WTC11 (cell line): ENCODE measurements around the gene E2F4. TPM values are rescaled to one million over a fixed set of nuclear protein-coding genes. Genes with fewer than 3 reads are reported as not detected.

Experiments used
- ATAC-seq: fragments of 200-7000 bp; cut with Tn5 transposase; 2 replicates; pipeline ENCODE4 v1.10.0; 2021; ENCODE audit warnings: mild to moderate bottlenecking, moderate library complexity
- CTCF ChIA-PET: fragments of 300-600 bp; sonication (Branson Sonifier 250); formaldehyde crosslinking; loops from one replicate; lab custom pipeline; 2021; ENCODE audit warnings: antibody characterized with exemption; lab: Charles Lee
- POLR2A ChIA-PET: fragments of 350-600 bp; sonication (Branson Sonifier 250); formaldehyde crosslinking; loops from one replicate; lab custom pipeline; 2021; ENCODE audit warnings: antibody characterized with exemption; lab: Charles Lee
- DNase-seq: peaks from one replicate; pipeline ENCODE4 v3.0.0; 2021; ENCODE audit warnings: low spot score
- H3K27ac Mint-ChIP-seq: 2 replicates; pipeline ENCODE4 v1.8.0; 2021; ENCODE audit warnings: mixed read lengths
- H3K27me3 Mint-ChIP-seq: 2 replicates; pipeline ENCODE4 v1.8.0; 2021; ENCODE audit warnings: low read depth, mild to moderate bottlenecking, moderate library complexity, mixed read lengths
- H3K36me3 Mint-ChIP-seq: 2 replicates; pipeline ENCODE4 v1.8.0; 2021; ENCODE audit warnings: mixed read lengths
- H3K4me1 Mint-ChIP-seq: 2 replicates; pipeline ENCODE4 v1.8.0; 2022; ENCODE audit warnings: mixed read lengths
- H3K4me3 Mint-ChIP-seq: 2 replicates; pipeline ENCODE4 v1.8.0; 2021; ENCODE audit warnings: mild to moderate bottlenecking, moderate library complexity, mixed read lengths
- H3K9me3 Mint-ChIP-seq: 2 replicates; pipeline ENCODE4 v1.8.0; 2021; ENCODE audit warnings: mixed read lengths
- ARID4B ChIP-seq: sonication (generic); formaldehyde crosslinking; IDR thresholded peaks from 2 replicates; pipeline ENCODE4 v1.8.0; 2023; ENCODE audit warnings: missing genetic modification reagents, mild to moderate bottlenecking, borderline replicate concordance
- ATF3 ChIP-seq: sonication (generic); formaldehyde crosslinking; conservative IDR thresholded peaks from 2 replicates; pipeline ENCODE4 v1.8.1; 2022; ENCODE audit warnings: mild to moderate bottlenecking, missing genetic modification reagents
- CTCF ChIP-seq: fragments of 200-600 bp; IDR thresholded peaks from 2 replicates; pipeline ENCODE4 v1.8.0; 2022; ENCODE audit warnings: antibody characterized with exemption
- ERG ChIP-seq: fragments of 250-450 bp; sonication (Bioruptor Pico); IDR thresholded peaks from 2 replicates; pipeline ENCODE4 v1.8.0; 2021; ENCODE audit warnings: mild to moderate bottlenecking
- HMGXB4 ChIP-seq: sonication (generic); formaldehyde crosslinking; IDR thresholded peaks from 2 replicates; pipeline ENCODE4 v1.8.1; 2023; ENCODE audit warnings: mild to moderate bottlenecking, moderate library complexity, missing genetic modification reagents
- MAX ChIP-seq: sonication (generic); formaldehyde crosslinking; IDR thresholded peaks from 2 replicates; pipeline ENCODE4 v1.8.0; 2022; ENCODE audit warnings: mild to moderate bottlenecking, missing genetic modification reagents
- SP1 ChIP-seq: sonication (generic); formaldehyde crosslinking; conservative IDR thresholded peaks from 2 replicates; pipeline ENCODE4 v1.8.1; 2022; ENCODE audit warnings: missing genetic modification reagents
- STAT6 ChIP-seq: sonication (generic); formaldehyde crosslinking; conservative IDR thresholded peaks from 2 replicates; pipeline ENCODE4 v1.8.1; 2023; ENCODE audit warnings: mild to moderate bottlenecking, low read depth, missing genetic modification reagents, moderate library complexity
- ZNF671 ChIP-seq: fragments of 250-450 bp; sonication (Bioruptor Pico); IDR thresholded peaks from 2 replicates; pipeline ENCODE4 v1.8.0; 2021; ENCODE audit warnings: mild to moderate bottlenecking
- ZSCAN18 ChIP-seq: fragments of 250-450 bp; sonication (Bioruptor Pico); IDR thresholded peaks from 2 replicates; pipeline ENCODE4 v2.1.2; 2022; ENCODE audit warnings: mild to moderate bottlenecking, moderate library complexity
- total RNA-seq: library from RNA; stranded (reverse); gene quantifications from 3 replicates; pipeline ENCODE4 v1.2.3, GENCODE V29; 2021

E2F4 gene
- total RNA-seq, 1 experiment from 2014 or later, result 85.0 TPM

GRCh38 chr16:67169011-67169451 is 22.9 kb upstream of the E2F4 start:
- no peak for TF ChIP-seq ERG (CRISPR knock-in tag)
- 0 out of 2 replicates have a peak, but pooled peaks have one; percentile 35 for TF ChIP-seq ARID4B (CRISPR knock-in tag)
- CTCF ChIA-PET, result interaction anchor here (0.6 to 15.6 kb wide), 31 partner anchors 9 to 505 kb away, joined by 3 to 386 read pairs (median 3); partner anchors contain the start of genes B3GNT9, CES3, ELMO3 and EXOC3L1
- Mint-ChIP-seq H3K27me3 (peaks cover 94% of the 10 kb centered on the region), H3K9me3 (no peaks in the 10 kb centered on the region), H3K27ac (no peak overlapping the region), H3K36me3 (no peaks in the 10 kb centered on the region), H3K4me1 (peaks cover 48% of the 10 kb centered on the region), H3K4me3 (peak overlapping the region; percentile 85)
- ATAC-seq (peak; percentile 2; the same call in 1 of the 2 replicates), DNase-seq (peak; percentile 51)
- POLR2A ChIA-PET, result interaction anchor here (0.9 to 2.5 kb wide), 5 partner anchors 9 to 29 kb away, joined by 3 to 9 read pairs (median 5); partner anchors contain the start of genes FBXL8 and TRADD

- H3K9me3 Mint-ChIP-seq, result no peaks in the 10 kb centered on the region
- H3K27ac Mint-ChIP-seq, result no peak overlapping the region; the same call in 1 of the 2 replicates
- H3K27me3 Mint-ChIP-seq, result peaks cover 95% of the 10 kb centered on the region
- ChIA-PET CTCF (interaction anchor here (0.5 to 15.6 kb wide), 35 partner anchors 8 to 351 kb away, joined by 3 to 386 read pairs (median 5); partner anchors contain the start of genes B3GNT9, CES3, ELMO3 and EXOC3L1), POLR2A (interaction anchor here (1.0 to 2.5 kb wide), 6 partner anchors 9 to 29 kb away, joined by 3 to 9 read pairs (median 6); partner anchors contain the start of genes B3GNT9, FBXL8 and TRADD)
- H3K36me3 Mint-ChIP-seq, result no peaks in the 10 kb centered on the region
- peak; percentile 83 for TF ChIP-seq CTCF
- TF ChIP-seq HMGXB4 (CRISPR knock-in tag), result peak; percentile 41; the same call in 1 of the 2 replicates
- no peak for TF ChIP-seq MAX (CRISPR knock-in tag)
- ATAC-seq (peak; percentile 45), DNase-seq (peak; percentile 93)
- H3K4me3 Mint-ChIP-seq, result peak overlapping the region; percentile 85
- H3K4me1 Mint-ChIP-seq, result peaks cover 46% of the 10 kb centered on the region
Observed at GRCh38 chr16:67169642-67170167, 22.2 kb upstream of the E2F4 start.

- H3K4me1 Mint-ChIP-seq, result peaks cover 41% of the 10 kb centered on the region
- DNase-seq (peak; percentile 82), ATAC-seq (peak; percentile 33)
- CTCF ChIA-PET, result interaction anchor here (0.6 to 15.6 kb wide), 32 partner anchors 8 to 297 kb away, joined by 3 to 386 read pairs (median 5); partner anchors contain the start of genes B3GNT9, CES3, ELMO3 and EXOC3L1
- H3K36me3 Mint-ChIP-seq, result no peaks in the 10 kb centered on the region
- POLR2A ChIA-PET, result interaction anchor here (0.5 to 2.5 kb wide), 7 partner anchors 8 to 258 kb away, joined by 3 to 9 read pairs (median 5); partner anchors contain the start of genes B3GNT9, CES3, FBXL8 and TRADD
- H3K27me3 Mint-ChIP-seq, result peaks cover 95% of the 10 kb centered on the region
- H3K4me3 Mint-ChIP-seq, result peak within 1 kb of the TSS; percentile 85
- H3K27ac Mint-ChIP-seq, result no peak within 1 kb of the TSS; the same call in 1 of the 2 replicates
- H3K9me3 Mint-ChIP-seq, result no peaks in the 10 kb centered on the region
- TF ChIP-seq ZSCAN18 (CRISPR knock-in tag) (no peak), STAT6 (no peak), ATF3 (CRISPR knock-in tag) (no peak), ZNF671 (CRISPR knock-in tag) (no peak), SP1 (CRISPR knock-in tag) (peak; percentile 60; the same call in 1 of the 2 replicates)
Observed at GRCh38 chr16:67170168-67170948, 21.6 kb upstream of the E2F4 start, which contains the start of gene NOL3. Gene NOL3 (plus strand): TSS chr16:67170538.
